Neutrophil (primary cell): ENCODE data around the gene BMP8A.
A peak's percentile ranks its signal among the peaks of the same experiment; 100 is the strongest.
"Not testable (repeated sequence)": the region's sequence is repeated elsewhere in the genome, so short reads cannot be mapped to it uniquely, and the experiment has no call there.

Source experiments
- H3K27ac ChIP-seq: fragments of 200-600 bp; sonication (generic); 2 replicates; pipeline ENCODE4 v1.5.1; 2016; ENCODE audit warnings: mild to moderate bottlenecking, moderate library complexity
- H3K27me3 ChIP-seq: fragments of 200-600 bp; sonication (generic); 2 replicates; pipeline ENCODE4 v1.6.0; 2016; ENCODE audit warnings: mild to moderate bottlenecking
- H3K36me3 ChIP-seq: fragments of 200-600 bp; sonication (generic); 2 replicates; pipeline ENCODE4 v1.5.1; 2017
- H3K4me1 ChIP-seq, 2 experiments: fragments of 200-600 bp in 1 of 2; sonication (generic) in 1 of 2; 1 replicate in 1 of 2; 2 replicates in 1 of 2; pipeline versions ENCODE4 v1.5.1 to v1.6.1; 2013 to 2016; ENCODE audit warnings: low read depth in 1 of 2, low read length in 1 of 2, mild to moderate bottlenecking in 1 of 2, moderate library complexity in 1 of 2; ENCODE audit not compliant: control insufficient read depth in 1 of 2, insufficient read depth in 1 of 2
- H3K4me3 ChIP-seq, 2 experiments: fragments of 200-600 bp in 1 of 2; sonication (generic) in 1 of 2; 1 replicate in 1 of 2; 2 replicates in 1 of 2; pipeline ENCODE4 v1.5.1; 2013 to 2016; ENCODE audit warnings: low read depth in 1 of 2, low read length in 1 of 2, mild to moderate bottlenecking in 1 of 2, moderate library complexity in 1 of 2
- H3K9me3 ChIP-seq: fragments of 200-600 bp; sonication (generic); 2 replicates; pipeline ENCODE4 v1.5.1; 2016
- TF ChIP-seq, protein P1 (sequence below): fragments of 200-600 bp; sonication (generic); IDR thresholded peaks from 2 replicates; pipeline ENCODE4 v1.5.1; 2016; ENCODE audit warnings: antibody characterized with exemption

Gene BMP8A

DNA sequence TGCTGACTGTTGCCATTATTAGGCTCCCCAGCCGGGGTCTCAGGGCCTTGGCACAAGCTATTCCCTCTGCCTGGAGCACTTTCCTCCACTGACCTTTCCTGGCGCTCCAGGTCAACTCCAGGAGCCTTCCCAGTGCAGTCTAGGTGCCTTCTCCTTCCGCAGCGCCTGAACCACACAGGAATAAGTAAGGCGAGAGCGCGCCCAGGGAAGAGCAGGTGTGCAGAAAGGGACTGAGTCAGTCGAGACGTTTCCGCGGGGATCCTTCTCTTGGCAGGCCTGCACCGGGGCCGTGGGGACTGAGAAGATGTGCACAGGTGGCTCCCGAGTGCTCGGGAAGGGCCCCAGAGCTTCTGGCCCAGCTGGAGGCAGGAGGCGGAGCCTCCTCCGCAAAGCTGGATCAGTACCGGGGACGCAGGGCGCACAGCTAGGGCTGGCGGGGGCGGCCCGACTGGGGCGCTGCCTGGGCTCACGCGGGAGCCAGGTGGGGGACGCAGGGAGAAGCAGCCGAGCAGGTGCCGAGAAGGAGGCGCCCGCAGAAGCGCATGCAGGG is 765 bp upstream of the BMP8A start:
- peaks cover 62% of the 10 kb centered on the region for H3K27me3 ChIP-seq
- H3K27ac ChIP-seq, result no peak overlapping the region
- H3K9me3 ChIP-seq, result no peaks in the 10 kb centered on the region
- TF ChIP-seq, protein P1, sequence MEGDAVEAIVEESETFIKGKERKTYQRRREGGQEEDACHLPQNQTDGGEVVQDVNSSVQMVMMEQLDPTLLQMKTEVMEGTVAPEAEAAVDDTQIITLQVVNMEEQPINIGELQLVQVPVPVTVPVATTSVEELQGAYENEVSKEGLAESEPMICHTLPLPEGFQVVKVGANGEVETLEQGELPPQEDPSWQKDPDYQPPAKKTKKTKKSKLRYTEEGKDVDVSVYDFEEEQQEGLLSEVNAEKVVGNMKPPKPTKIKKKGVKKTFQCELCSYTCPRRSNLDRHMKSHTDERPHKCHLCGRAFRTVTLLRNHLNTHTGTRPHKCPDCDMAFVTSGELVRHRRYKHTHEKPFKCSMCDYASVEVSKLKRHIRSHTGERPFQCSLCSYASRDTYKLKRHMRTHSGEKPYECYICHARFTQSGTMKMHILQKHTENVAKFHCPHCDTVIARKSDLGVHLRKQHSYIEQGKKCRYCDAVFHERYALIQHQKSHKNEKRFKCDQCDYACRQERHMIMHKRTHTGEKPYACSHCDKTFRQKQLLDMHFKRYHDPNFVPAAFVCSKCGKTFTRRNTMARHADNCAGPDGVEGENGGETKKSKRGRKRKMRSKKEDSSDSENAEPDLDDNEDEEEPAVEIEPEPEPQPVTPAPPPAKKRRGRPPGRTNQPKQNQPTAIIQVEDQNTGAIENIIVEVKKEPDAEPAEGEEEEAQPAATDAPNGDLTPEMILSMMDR, result no peak
- H3K36me3 ChIP-seq, result peaks cover 23% of the 10 kb centered on the region
- H3K4me1 ChIP-seq, result peaks cover 8 to 18% of the 10 kb centered on the region in 2 experiments
- H3K4me3 ChIP-seq, result peak overlapping the region; percentile 54 to 62

GRCh38 chr1:39492118-39493042 is 944 bp downstream of the BMP8A start:
- Histone ChIP-seq H3K27me3 (peaks cover 67% of the 10 kb centered on the region), H3K4me1 (peaks cover 8 to 18% of the 10 kb centered on the region in 2 experiments)
- not testable (repeated sequence) for H3K4me3 ChIP-seq, H3K27ac ChIP-seq, H3K36me3 ChIP-seq, H3K9me3 ChIP-seq

DNA sequence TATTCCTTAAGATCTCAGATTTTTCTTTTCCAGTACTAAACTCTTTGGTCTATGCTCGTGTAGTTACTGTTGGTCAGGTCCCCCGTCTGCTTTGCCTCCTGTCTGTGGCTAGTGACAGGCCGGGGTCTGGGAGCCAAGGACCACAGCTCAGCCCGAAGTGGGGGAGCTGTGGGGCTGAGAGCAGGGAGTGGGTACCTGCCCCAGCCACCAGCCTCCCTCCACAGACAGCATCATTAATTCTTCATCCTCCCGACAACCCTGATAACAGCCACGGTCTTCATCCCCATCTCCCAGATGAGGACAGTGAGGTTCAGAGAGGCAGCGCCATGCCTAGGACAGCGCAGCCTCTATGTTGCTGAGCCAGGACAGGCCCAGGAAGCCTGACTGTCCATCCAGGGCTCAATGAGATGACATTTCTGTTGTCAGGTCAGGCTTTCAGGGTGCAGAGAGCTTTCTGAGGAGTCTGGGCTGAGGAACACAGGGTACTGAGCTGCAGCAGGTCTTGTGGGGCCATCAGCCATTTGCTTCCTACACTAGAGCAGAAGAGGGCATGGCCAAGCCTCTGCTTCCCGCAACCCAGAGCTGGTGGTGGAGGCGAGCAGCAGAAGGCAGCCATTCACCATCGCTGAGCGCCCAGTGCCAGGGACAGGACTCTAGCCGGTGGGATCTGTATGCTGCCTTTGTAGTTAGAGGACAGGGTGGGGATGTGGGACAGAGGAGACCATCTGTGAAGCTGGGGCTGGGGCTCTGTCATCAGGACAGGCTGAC is 1.8 kb downstream of the BMP8A start:
- Histone ChIP-seq H3K27me3 (peaks cover 67% of the 10 kb centered on the region), H3K4me1 (peaks cover 8 to 18% of the 10 kb centered on the region in 2 experiments)
- not testable (repeated sequence) for H3K9me3 ChIP-seq, H3K27ac ChIP-seq, H3K4me3 ChIP-seq, H3K36me3 ChIP-seq

DNA sequence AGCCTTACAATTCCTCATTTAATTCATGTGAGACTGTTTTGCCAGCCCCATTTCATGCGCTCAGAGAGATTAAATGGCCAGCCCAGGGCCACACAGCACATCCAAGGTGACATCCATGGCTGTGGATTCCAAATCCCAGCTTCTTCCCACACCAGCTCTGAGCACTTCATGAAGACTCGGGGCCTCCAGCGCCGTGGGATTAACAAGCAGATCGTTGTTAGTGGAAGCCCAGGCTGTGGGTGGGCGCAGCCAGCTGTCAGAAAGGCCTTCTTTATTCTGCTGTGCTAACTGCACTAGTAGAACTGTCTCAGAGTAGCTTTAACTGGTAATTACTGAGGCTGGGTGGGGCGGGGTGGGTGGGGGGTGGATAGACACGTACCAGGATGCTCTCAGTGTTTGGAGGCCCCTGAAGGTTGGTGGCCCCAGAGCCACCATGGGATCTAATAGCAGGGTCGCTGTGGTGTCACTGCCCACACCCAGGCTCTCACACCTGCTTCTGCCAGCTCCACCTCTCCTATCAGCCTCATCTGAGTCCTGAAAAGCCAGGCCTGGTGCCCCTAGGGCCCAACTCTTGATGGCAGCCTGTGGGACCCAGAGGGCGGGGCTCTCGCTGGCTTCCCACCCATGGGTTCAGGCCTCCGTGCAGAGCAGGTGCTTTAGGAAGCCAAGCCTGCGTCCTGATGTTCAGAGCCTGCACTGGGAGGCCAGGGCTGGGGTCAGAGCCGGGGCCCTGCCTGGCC is 3.4 kb downstream of the BMP8A start:
- H3K36me3 ChIP-seq, result no peaks in the 10 kb centered on the region
- no peaks in the 10 kb centered on the region for H3K9me3 ChIP-seq
- peaks cover 8 to 15% of the 10 kb centered on the region in 2 experiments for H3K4me1 ChIP-seq
- TF ChIP-seq, protein P1, result no peak
- H3K27ac ChIP-seq, result no peak overlapping the region
- no peak overlapping the region for H3K4me3 ChIP-seq
- H3K27me3 ChIP-seq, result peaks cover 58% of the 10 kb centered on the region

- not testable (repeated sequence) for H3K9me3 ChIP-seq, H3K4me3 ChIP-seq, H3K4me1 ChIP-seq, H3K36me3 ChIP-seq, H3K27ac ChIP-seq
- H3K27me3 ChIP-seq, result peaks cover 41% of the 10 kb centered on the region
Measured at GRCh38 chr1:39496520-39496919, 5.1 kb downstream of the BMP8A start.

GRCh38 chr1:39497585-39497984 is 6.1 kb downstream of the BMP8A start:
- Histone ChIP-seq H3K9me3 (no peaks in the 10 kb centered on the region), H3K27me3 (peaks cover 31% of the 10 kb centered on the region), H3K4me3 (no peak overlapping the region), H3K36me3 (no peaks in the 10 kb centered on the region), H3K27ac (no peak overlapping the region), H3K4me1 (no peaks in the 10 kb centered on the region)
- TF ChIP-seq, protein P1, result no peak

DNA sequence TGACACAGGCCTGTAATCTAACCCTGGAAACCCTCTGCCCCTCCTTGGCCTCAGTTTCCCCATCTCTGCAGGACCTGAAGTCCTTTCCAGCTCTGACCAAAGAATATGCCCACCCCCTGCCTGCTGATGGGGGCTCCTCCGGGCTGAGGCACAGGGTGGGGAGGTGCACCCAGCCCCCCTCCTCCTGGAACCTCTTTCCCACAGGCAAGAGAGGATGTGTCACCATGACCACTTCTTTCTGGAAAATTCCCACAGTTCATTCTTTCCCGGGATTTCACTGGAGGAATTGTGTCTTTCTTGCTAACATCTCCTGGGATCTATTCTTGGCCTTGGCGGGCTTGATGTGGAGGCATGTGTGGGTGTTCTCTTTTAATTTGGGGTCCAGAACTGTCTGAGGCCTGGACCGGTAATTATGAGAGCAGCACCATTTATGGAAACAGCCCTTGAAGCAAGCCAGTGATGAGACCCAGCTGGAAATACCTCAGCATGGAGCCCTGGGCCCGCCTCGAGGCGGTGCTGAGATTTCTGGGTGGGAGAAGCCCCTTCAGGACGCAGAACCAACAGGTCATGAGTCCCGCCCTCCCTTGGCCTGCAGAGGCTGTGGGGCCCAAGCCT is 6.8 kb downstream of the BMP8A start:
- peaks cover 24% of the 10 kb centered on the region for H3K27me3 ChIP-seq
- not testable (repeated sequence) for H3K27ac ChIP-seq, H3K4me3 ChIP-seq, H3K9me3 ChIP-seq, H3K4me1 ChIP-seq, H3K36me3 ChIP-seq

DNA sequence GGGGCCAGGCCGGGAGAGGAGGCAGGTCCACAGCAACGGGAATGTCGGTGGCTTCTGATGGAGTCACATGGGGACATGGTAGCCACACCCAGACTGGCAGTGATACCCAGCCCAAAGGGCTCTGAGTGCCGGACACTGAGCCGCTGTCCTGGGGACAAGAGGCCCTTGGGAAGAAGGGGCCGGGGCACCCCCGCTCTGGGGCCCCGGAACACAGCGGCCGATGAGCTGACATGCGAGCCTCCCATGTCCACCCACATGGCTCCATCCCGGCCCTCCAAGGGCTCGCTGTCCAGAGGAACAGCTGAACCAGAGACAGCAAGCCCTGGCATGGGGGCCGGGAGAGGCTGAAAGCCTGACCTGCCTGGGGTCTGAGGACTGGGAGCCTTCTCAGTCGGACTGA is 7.4 kb downstream of the BMP8A start:
- H3K27me3 ChIP-seq, result peaks cover 18% of the 10 kb centered on the region
- H3K4me3 ChIP-seq, H3K4me1 ChIP-seq, H3K36me3 ChIP-seq, H3K27ac ChIP-seq, H3K9me3 ChIP-seq: not testable (repeated sequence)
